GM23338 (cell line): Measurements from ENCODE around the gene ZSCAN1.

Experiments used
- CREB1 ChIP-seq: fragments of 250-450 bp; sonication (Bioruptor Pico); IDR thresholded peaks from 2 replicates; pipeline ENCODE4 v1.5.0; 2020; ENCODE audit warnings: low read depth, mild to moderate bottlenecking, moderate library complexity
- CTCF ChIP-seq, 2 experiments: fragments of 200-600 bp in 1 of 2; sonication (generic) in 1 of 2; conservative IDR thresholded peaks; 2 replicates each; pipeline versions ENCODE4 v1.5.1 to v1.6.1; 2016 to 2017; ENCODE audit warnings: antibody characterized with exemption in 2 of 2, low read depth in 2 of 2, mild to moderate bottlenecking in 2 of 2, moderate library complexity in 1 of 2
- EZH2 ChIP-seq: fragments of 200-600 bp; sonication (generic); IDR thresholded peaks from one replicate; pipeline ENCODE4 v1.8.0; 2017; ENCODE audit warnings: antibody characterized with exemption, mild to moderate bottlenecking, low read depth; ENCODE audit not compliant: unreplicated experiment
- EZH2phosphoT487 ChIP-seq: fragments of 200-600 bp; sonication (generic); IDR thresholded peaks from one replicate; pipeline ENCODE4 v1.8.1; 2018; ENCODE audit warnings: antibody characterized with exemption; ENCODE audit not compliant: unreplicated experiment
- JUNB ChIP-seq: IDR thresholded peaks from one replicate; pipeline ENCODE4 v1.6.1; 2016; ENCODE audit warnings: antibody characterized with exemption; ENCODE audit not compliant: unreplicated experiment
- NANOG ChIP-seq: IDR thresholded peaks from 2 replicates; pipeline ENCODE4 v1.6.1; 2016; ENCODE audit warnings: antibody characterized with exemption, borderline replicate concordance
- POLR2AphosphoS5 ChIP-seq: IDR thresholded peaks from 2 replicates; pipeline ENCODE4 v1.6.1; 2016; ENCODE audit warnings: antibody characterized with exemption, low read depth
- REST ChIP-seq: IDR thresholded peaks from one replicate; pipeline ENCODE4 v1.6.1; 2018; ENCODE audit warnings: antibody characterized with exemption; ENCODE audit not compliant: unreplicated experiment
- STAT1 ChIP-seq: IDR thresholded peaks from one replicate; pipeline ENCODE4 v1.6.1; 2016; ENCODE audit warnings: antibody characterized with exemption; ENCODE audit not compliant: unreplicated experiment
- ZNF114 ChIP-seq: fragments of 250-450 bp; sonication (Bioruptor Pico); IDR thresholded peaks from 2 replicates; pipeline ENCODE4 v1.5.0; 2020; ENCODE audit warnings: mild to moderate bottlenecking, moderate library complexity
- ZNF331 ChIP-seq: fragments of 250-450 bp; sonication (Bioruptor Pico); IDR thresholded peaks from 2 replicates; pipeline ENCODE4 v1.5.0; 2020; ENCODE audit warnings: low read depth, mild to moderate bottlenecking, moderate library complexity

GRCh38 chr19:58010507-58010906 lies 23.3 kb upstream of the ZSCAN1 start:
- TF ChIP-seq CREB1 (CRISPR knock-in tag) (no peak), CTCF (conservative IDR thresholded peaks at IDR 0.05; ENCODE audit: low read depth in 2 of 2) (no peak), EZH2 (no peak), EZH2phosphoT487 (no peak), REST (no peak), ZNF331 (CRISPR knock-in tag) (no peak), POLR2AphosphoS5 (no peak), ZNF114 (CRISPR knock-in tag) (no peak), NANOG (no peak), JUNB (no peak), STAT1 (no peak)
